GM12875 (cell line): ENCODE measurements around the gene POLR2B.
"Not testable (repeated sequence)": the region's sequence is repeated elsewhere in the genome, so short reads cannot be mapped to it uniquely, and the experiment has no call there.

Source experiments
- H3K4me3 ChIP-seq: one replicate; pipeline ENCODE4 v1.5.1; 2011; ENCODE audit warnings: low read depth, low read length, control low read depth
- CTCF ChIP-seq: IDR thresholded peaks from 2 replicates; pipeline ENCODE4 v1.5.1; 2011; ENCODE audit warnings: low read depth, mild to moderate bottlenecking, control low read depth, inconsistent platforms, low read length, moderate library complexity, borderline replicate concordance; ENCODE audit not compliant: insufficient read depth

POLR2B gene

GRCh38 chr4:57051524-57051923, 72.8 kb downstream of the POLR2B start:
- TF ChIP-seq CTCF: no peak
- H3K4me3 ChIP-seq: no peak overlapping the region

GRCh38 chr4:57053508-57053907, 74.8 kb downstream of the POLR2B start:
- TF ChIP-seq CTCF: no peak
- no peak overlapping the region for H3K4me3 ChIP-seq

- H3K4me3 ChIP-seq: no peak overlapping the region
- TF ChIP-seq CTCF: no peak
Measured at GRCh38 chr4:57055886-57056285, 77.2 kb downstream of the POLR2B start.

- no peak overlapping the region for H3K4me3 ChIP-seq
- no peak for TF ChIP-seq CTCF
Measured at GRCh38 chr4:57059890-57060716, 81.4 kb downstream of the POLR2B start.

GRCh38 chr4:57060717-57061067, 82.0 kb downstream of the POLR2B start:
- H3K4me3 ChIP-seq: not testable (repeated sequence)

GRCh38 chr4:57061395-57061794, 82.7 kb downstream of the POLR2B start:
- no peak overlapping the region for H3K4me3 ChIP-seq
- no peak for TF ChIP-seq CTCF

- no peak overlapping the region for H3K4me3 ChIP-seq
- TF ChIP-seq CTCF: no peak
Measured at GRCh38 chr4:57063518-57063917, 84.8 kb downstream of the POLR2B start.
